Activated naive CD4-positive, alpha-beta T cell treated with Interleukin-2 at 50 U/mL for 16 hours (primary cell): ENCODE results near the gene C20orf144.
A peak's percentile ranks its signal among the peaks of the same experiment; 100 is the strongest.

Source experiments
- DNase-seq: peaks from one replicate; pipeline ENCODE4 v3.0.0-alpha.2; 2020

Gene C20orf144

GRCh38 chr20:33666293-33667244 is 4.4 kb downstream of the C20orf144 start, which contains the start of gene ACTL10:
TSS of gene ACTL10 (plus strand) at chr20:33666943. CDS start at chr20:33667498, 555 bp downstream.
- peak; percentile 87 for DNase-seq

- DNase-seq = peak; percentile 51
These were observed 5.1 kb downstream of the C20orf144 start for GRCh38 chr20:33667245-33667675.

- DNase-seq = peak; percentile 82
These were observed 5.7 kb downstream of the C20orf144 start for GRCh38 chr20:33667676-33668465.

- peak; percentile 5 for DNase-seq
These were observed 6.5 kb downstream of the C20orf144 start for GRCh38 chr20:33668466-33669155.

- DNase-seq = no peak
These were observed 7.1 kb downstream of the C20orf144 start for GRCh38 chr20:33669224-33669623.

- no peak for DNase-seq
These were observed 7.9 kb downstream of the C20orf144 start for GRCh38 chr20:33669873-33670640.

GRCh38 chr20:33670715-33671499 is 8.8 kb downstream of the C20orf144 start:
- no peak for DNase-seq

GRCh38 chr20:33671573-33672288 is 9.6 kb downstream of the C20orf144 start:
- DNase-seq = no peak

- DNase-seq = no peak
These were observed 10.4 kb downstream of the C20orf144 start for GRCh38 chr20:33672426-33673113.

GRCh38 chr20:33673114-33673409 is 10.9 kb downstream of the C20orf144 start:
- no peak for DNase-seq

- no peak for DNase-seq
These were observed 11.5 kb downstream of the C20orf144 start for GRCh38 chr20:33673410-33674293.

GRCh38 chr20:33674294-33675135 is 12.4 kb downstream of the C20orf144 start, which contains the start of gene NECAB3:
TSS of gene NECAB3 (minus strand) at chr20:33674428. CDS start at chr20:33674352, 76 bp downstream.
- DNase-seq = peak; percentile 65

GRCh38 chr20:33675136-33675959 is 13.2 kb downstream of the C20orf144 start:
- no peak for DNase-seq

- no peak for DNase-seq
These were observed 14.0 kb downstream of the C20orf144 start for GRCh38 chr20:33676121-33676520.

GRCh38 chr20:33676652-33677645 is 14.8 kb downstream of the C20orf144 start:
- DNase-seq = no peak
